Astrocyte of the cerebellum (primary cell): ENCODE data around the gene GMCL1.

Source experiments
- DNase-seq: peaks from one replicate; pipeline ENCODE4 v3.0.0-alpha.2; 2011; ENCODE audit warnings: low read depth
- H3K4me3 ChIP-seq: 2 replicates; pipeline ENCODE4 v1.5.1; 2011; ENCODE audit warnings: mild to moderate bottlenecking, low read depth, low read length, moderate library complexity
- in situ Hi-C: cut with HindIII; loops from 2 replicates; pipeline ENCODE4 v1.10.0; 2017; ENCODE audit warnings: low sequenced_read_pairs
- TF ChIP-seq, protein P1 (sequence below): IDR thresholded peaks from 2 replicates; pipeline ENCODE4 v1.5.1; 2012; ENCODE audit warnings: low read length, low read depth, moderate library complexity, mild to moderate bottlenecking; ENCODE audit errors: missing control alignments

Gene GMCL1

DNA sequence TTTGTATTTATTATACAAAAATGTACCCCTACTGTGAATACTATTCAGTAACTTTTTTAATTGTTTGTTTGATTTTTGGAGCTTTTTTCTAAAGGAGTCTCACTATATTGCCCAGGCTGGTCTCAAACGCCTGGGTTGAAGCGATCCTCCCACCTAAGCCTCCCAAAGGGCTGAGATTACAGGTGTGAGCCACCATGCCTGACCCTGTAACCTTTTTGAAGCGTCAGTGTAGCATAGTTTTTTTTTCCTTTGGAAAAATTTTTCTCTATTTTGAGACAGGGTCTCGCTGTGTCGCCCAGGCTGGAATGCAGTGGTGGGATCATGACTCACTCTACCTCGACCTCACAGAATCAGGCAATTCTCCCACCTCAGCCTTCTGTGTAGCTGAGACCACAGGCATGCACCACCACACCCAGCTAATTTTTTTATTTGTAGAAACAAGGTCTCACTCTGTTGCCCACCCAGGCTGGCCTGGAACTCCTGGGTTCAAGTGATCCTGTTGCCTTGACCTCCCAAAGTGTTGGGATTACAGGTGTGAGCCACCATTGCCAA is 2.0 kb downstream of the GMCL1 start:
- peak overlapping the region; percentile 73 for H3K4me3 ChIP-seq
- in situ Hi-C loops, result no loop called here
- TF ChIP-seq, protein P1, sequence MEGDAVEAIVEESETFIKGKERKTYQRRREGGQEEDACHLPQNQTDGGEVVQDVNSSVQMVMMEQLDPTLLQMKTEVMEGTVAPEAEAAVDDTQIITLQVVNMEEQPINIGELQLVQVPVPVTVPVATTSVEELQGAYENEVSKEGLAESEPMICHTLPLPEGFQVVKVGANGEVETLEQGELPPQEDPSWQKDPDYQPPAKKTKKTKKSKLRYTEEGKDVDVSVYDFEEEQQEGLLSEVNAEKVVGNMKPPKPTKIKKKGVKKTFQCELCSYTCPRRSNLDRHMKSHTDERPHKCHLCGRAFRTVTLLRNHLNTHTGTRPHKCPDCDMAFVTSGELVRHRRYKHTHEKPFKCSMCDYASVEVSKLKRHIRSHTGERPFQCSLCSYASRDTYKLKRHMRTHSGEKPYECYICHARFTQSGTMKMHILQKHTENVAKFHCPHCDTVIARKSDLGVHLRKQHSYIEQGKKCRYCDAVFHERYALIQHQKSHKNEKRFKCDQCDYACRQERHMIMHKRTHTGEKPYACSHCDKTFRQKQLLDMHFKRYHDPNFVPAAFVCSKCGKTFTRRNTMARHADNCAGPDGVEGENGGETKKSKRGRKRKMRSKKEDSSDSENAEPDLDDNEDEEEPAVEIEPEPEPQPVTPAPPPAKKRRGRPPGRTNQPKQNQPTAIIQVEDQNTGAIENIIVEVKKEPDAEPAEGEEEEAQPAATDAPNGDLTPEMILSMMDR, result no peak
- peak; percentile 43 for DNase-seq

DNA sequence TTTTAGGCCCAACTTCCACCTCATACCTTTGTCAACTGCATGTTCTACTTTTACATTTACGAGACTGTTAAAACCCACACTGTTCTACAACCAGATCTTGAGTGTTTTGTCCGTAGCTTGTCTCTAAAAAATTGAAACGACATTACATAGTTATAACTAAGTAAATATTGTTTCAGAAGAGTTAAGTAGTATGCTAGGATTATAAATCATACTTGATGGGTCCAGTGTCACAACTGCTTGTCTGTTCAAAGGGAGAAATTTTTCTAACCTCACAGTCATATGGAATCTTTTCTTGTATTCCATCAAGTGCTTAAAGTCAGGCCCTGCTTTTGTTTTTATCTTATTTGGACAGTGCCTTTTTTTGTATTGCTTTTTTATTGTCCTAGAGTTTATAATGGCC is 4.3 kb downstream of the GMCL1 start:
- no peak for DNase-seq
- in situ Hi-C loops, result no loop called here
- TF ChIP-seq, protein P1, result no peak
- H3K4me3 ChIP-seq, result no peak overlapping the region

DNA sequence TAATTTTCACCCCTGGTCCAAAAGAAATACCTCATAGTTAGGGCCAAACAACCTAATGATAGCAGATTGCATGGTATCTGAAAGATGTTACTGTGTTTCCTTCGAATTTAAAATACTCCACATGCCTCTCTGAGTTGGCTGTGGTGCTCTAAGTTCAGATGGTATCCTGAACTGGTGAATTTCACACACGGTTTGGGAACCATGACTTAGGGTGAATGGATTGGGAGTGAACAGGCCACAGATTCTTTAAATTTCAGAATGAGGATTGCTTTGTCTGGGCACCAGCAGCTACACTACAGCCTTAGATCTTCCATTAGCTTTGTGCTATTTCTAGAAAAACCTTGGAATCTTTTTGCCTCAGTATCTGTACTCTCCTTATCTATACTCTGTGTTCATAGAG is 6.2 kb downstream of the GMCL1 start:
- in situ Hi-C loops, result no loop called here
- TF ChIP-seq, protein P1, result no peak
- DNase-seq, result no peak
- H3K4me3 ChIP-seq, result no peak overlapping the region

DNA sequence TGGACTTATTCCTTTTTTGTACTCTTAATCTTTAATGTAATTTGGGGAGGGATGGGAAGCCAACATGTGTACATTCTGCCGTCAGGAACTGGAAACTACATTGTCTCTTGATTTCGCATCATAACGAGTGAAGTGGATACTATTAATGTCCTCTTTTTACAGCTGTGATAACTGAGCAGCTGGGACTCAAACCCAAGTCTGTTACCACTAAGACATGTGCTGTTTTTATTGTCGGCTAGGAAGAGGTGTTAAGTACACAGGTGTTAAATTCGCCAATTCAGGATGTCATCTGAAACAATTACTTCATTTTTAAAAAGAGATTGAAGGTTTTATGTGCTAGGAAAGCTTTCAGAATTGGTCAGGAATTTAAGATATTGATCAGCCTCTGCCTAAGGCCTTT is 6.9 kb downstream of the GMCL1 start:
- TF ChIP-seq, protein P1, result no peak
- H3K4me3 ChIP-seq, result no peak overlapping the region
- DNase-seq, result no peak
- in situ Hi-C loops, result no loop called here

DNA sequence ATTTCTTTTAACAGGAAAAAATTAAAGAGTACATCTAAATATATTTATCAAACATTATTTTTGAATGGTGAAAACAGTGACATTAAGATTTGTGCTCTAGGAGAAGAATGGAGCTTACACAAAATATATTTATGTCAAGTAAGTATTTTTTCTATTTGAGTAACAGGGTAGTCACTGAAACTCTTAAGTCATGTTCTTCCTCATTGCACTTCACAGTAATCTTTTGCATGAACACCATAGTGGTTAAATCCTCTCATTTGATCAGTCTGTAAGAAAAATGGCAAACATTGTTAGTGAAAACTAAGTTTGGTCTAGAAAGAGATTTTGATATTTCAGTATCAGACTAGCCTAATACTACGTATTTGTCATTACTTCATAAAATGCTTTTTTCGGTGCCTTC is 8.1 kb downstream of the GMCL1 start:
- no peak for DNase-seq
- H3K4me3 ChIP-seq, result no peak overlapping the region
- in situ Hi-C loops, result no loop called here
- TF ChIP-seq, protein P1, result no peak

DNA sequence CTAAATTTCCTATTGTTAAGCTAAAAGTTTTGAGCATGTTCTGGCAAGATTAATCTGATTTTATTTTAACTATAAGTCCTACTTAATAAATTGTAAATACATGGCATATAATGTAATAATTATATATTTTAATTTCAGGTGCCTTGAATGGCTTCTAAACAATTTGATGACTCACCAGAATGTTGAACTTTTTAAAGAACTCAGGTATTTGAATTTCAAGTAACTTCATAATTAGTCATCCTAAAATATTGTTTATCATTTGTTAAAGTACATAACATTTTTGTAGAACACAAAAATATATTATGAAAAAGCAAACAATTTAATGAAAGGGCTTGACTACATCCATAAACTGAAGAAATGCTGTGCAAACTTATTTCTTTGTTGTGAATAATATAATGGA is 14.5 kb downstream of the GMCL1 start:
- in situ Hi-C loops, result no loop called here
- DNase-seq, result no peak
- TF ChIP-seq, protein P1, result no peak
- no peak overlapping the region for H3K4me3 ChIP-seq

DNA sequence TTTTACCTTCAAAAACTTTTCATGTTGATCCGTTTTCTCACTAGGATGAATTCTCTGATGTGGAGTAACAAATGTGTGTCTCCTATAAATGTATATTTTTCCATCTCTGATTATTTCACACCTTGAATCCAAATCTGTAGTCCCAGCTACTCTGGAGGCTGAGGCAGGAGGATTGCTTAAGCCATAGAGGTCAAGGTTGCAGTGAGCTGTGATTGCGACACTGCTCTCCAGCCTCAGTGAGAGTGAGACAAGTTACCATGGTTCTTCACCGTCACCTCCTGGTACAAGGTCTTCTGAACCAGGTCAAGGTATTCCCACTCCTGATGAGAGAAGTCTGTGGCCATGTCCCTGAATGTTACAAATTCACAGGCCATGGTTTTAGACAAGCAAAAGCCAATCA is 15.1 kb downstream of the GMCL1 start:
- TF ChIP-seq, protein P1, result no peak
- no peak for DNase-seq
- H3K4me3 ChIP-seq, result no peak overlapping the region
- in situ Hi-C loops, result no loop called here
